ENCODE measurements around the gene PKHD1.
A peak's percentile ranks its signal among the peaks of the same experiment; 100 is the strongest.

The PKHD1 gene

GRCh38 chr6:52104979-52105378, 17.6 kb upstream of the PKHD1 start:
- DNase-seq, result no peak

GRCh38 chr6:52103623-52104022, 16.2 kb upstream of the PKHD1 start:
- DNase-seq, result no peak

GRCh38 chr6:52102405-52102804, 15.0 kb upstream of the PKHD1 start:
- no peak for DNase-seq

- DNase-seq, result no peak
These were observed 11.3 kb upstream of the PKHD1 start for GRCh38 chr6:52098721-52099120.

- DNase-seq, result no peak
These were observed 2.4 kb upstream of the PKHD1 start for GRCh38 chr6:52089758-52090348.

GRCh38 chr6:52086741-52087140, 672 bp downstream of the PKHD1 start:
- DNase-seq, result no peak

- no peak for DNase-seq
These were observed 6.2 kb downstream of the PKHD1 start for GRCh38 chr6:52081237-52081636.

GRCh38 chr6:52077961-52078625, 9.3 kb downstream of the PKHD1 start:
- no peak for DNase-seq

GRCh38 chr6:52077180-52077884, 10.1 kb downstream of the PKHD1 start:
- DNase-seq, result no peak

GRCh38 chr6:52076791-52077179, 10.6 kb downstream of the PKHD1 start:
- DNase-seq, result no peak

GRCh38 chr6:52074716-52075115, 12.7 kb downstream of the PKHD1 start:
- DNase-seq, result no peak

- no peak for DNase-seq
These were observed 13.3 kb downstream of the PKHD1 start for GRCh38 chr6:52074155-52074554.

GRCh38 chr6:52065621-52066020, 21.8 kb downstream of the PKHD1 start:
- no peak for DNase-seq

- peak; percentile 3 to 73 (median 40) for DNase-seq
These were observed 23.6 kb downstream of the PKHD1 start for GRCh38 chr6:52063584-52064344.

GRCh38 chr6:52061481-52061880, 25.9 kb downstream of the PKHD1 start:
- no peak for DNase-seq

GRCh38 chr6:52059821-52060220, 27.6 kb downstream of the PKHD1 start:
- no peak for DNase-seq

- no peak for DNase-seq
These were observed 32.0 kb downstream of the PKHD1 start for GRCh38 chr6:52055451-52055850.

GRCh38 chr6:52053038-52053695, 34.2 kb downstream of the PKHD1 start:
- DNase-seq, result no peak

GRCh38 chr6:52050051-52050405, 37.4 kb downstream of the PKHD1 start:
- no peak for DNase-seq

GRCh38 chr6:52049252-52050050, 38.0 kb downstream of the PKHD1 start:
- peak in 2 of 6 experiments; percentile 7 to 20 for DNase-seq

- DNase-seq, result no peak
These were observed 41.0 kb downstream of the PKHD1 start for GRCh38 chr6:52046456-52046855.

GRCh38 chr6:52045481-52045880, 41.9 kb downstream of the PKHD1 start:
- DNase-seq, result no peak
